Fibroblast of lung (primary cell): Measurements from ENCODE around the gene MYPOP. TPM values are rescaled to one million over a fixed set of nuclear protein-coding genes. Genes with fewer than 3 reads are reported as not detected.
A peak's percentile ranks its signal among the peaks of the same experiment; 100 is the strongest.

Experiments used
- DNase-seq, 2 donors: peaks; one replicate each; pipeline versions ENCODE4 v3.0.0 to v3.0.0-alpha.2; 2010; ENCODE audit warnings: low read depth in 2 of 2
- H2AFZ ChIP-seq: 2 replicates; pipeline ENCODE4 v1.5.1; 2012; ENCODE audit warnings: low read length, control low read depth, inconsistent platforms
- H3K27ac ChIP-seq: 2 replicates; pipeline ENCODE4 v1.5.1; 2011; ENCODE audit warnings: low read length, control low read depth; ENCODE audit not compliant: insufficient read depth
- H3K27me3 ChIP-seq: 2 replicates; pipeline ENCODE4 v1.5.1; 2011; ENCODE audit warnings: mild to moderate bottlenecking, low read length; ENCODE audit not compliant: control insufficient read depth, insufficient read depth
- H3K36me3 ChIP-seq: 2 replicates; pipeline ENCODE4 v1.5.1; 2011; ENCODE audit warnings: low read length; ENCODE audit not compliant: control insufficient read depth, insufficient read depth
- H3K4me1 ChIP-seq: 2 replicates; pipeline ENCODE4 v1.5.1; 2011; ENCODE audit warnings: low read length; ENCODE audit not compliant: control insufficient read depth, insufficient read depth; ENCODE audit errors: extremely low read depth
- H3K4me2 ChIP-seq: 2 replicates; pipeline ENCODE4 v1.5.1; 2011; ENCODE audit warnings: low read length, control low read depth; ENCODE audit not compliant: insufficient read depth; ENCODE audit errors: extremely low read depth
- H3K4me3 ChIP-seq, 4 experiments: fragments of 200-600 bp in 1 of 4; sonication (generic) in 1 of 4; replicated peaks in 1 of 4; 2 replicates each; pipeline ENCODE4 v1.5.1; 2011 to 2016; ENCODE audit warnings: low read length in 4 of 4, low read depth in 3 of 4, mild to moderate bottlenecking in 3 of 4, control low read depth in 2 of 4, inconsistent platforms in 1 of 4, mixed read lengths in 1 of 4; ENCODE audit not compliant: insufficient read depth in 1 of 4; ENCODE audit errors: control extremely low read depth in 1 of 4
- H3K79me2 ChIP-seq: 2 replicates; pipeline ENCODE4 v1.5.1; 2012; ENCODE audit warnings: mild to moderate bottlenecking, low read length, inconsistent platforms; ENCODE audit not compliant: control insufficient read depth, insufficient read depth
- H3K9ac ChIP-seq: 2 replicates; pipeline ENCODE4 v1.5.1; 2011; ENCODE audit warnings: mild to moderate bottlenecking, low read length, control low read depth; ENCODE audit not compliant: insufficient read depth
- H3K9me3 ChIP-seq: 2 replicates; pipeline ENCODE4 v1.5.1; 2012; ENCODE audit warnings: low read depth, low read length; ENCODE audit not compliant: control insufficient read depth, insufficient read depth
- H4K20me1 ChIP-seq: 2 replicates; pipeline ENCODE4 v1.5.1; 2011; ENCODE audit warnings: low read length; ENCODE audit not compliant: control insufficient read depth, insufficient read depth; ENCODE audit errors: extremely low read depth
- CTCF ChIP-seq, 2 donors: IDR thresholded peaks in 1 of 2; conservative IDR thresholded peaks in 1 of 2; 1 replicate in 1 of 2; 2 replicates in 1 of 2; pipeline ENCODE4 v1.5.1; 2011 to 2012; ENCODE audit warnings: low read length in 2 of 2, control low read depth in 1 of 2, inconsistent platforms in 1 of 2, low read depth in 1 of 2, mild to moderate bottlenecking in 1 of 2
- EZH2 ChIP-seq: IDR thresholded peaks from 2 replicates; pipeline ENCODE4 v1.5.1; 2012; ENCODE audit warnings: low read length, control low read depth, mild to moderate bottlenecking; ENCODE audit errors: missing control alignments
- polyA plus RNA-seq, 2 donors: library from polyadenylated mRNA; depleted of rRNA in 1 of 2; stranded (reverse) in 1 of 2; unstranded in 1 of 2; fragments of >200 nt; gene quantifications; 2 replicates each; pipeline ENCODE4 v1.2.1, GENCODE V29; 2011 to 2012; ENCODE audit warnings: missing spikeins in 1 of 2
- total RNA-seq: library from RNA; depleted of rRNA; stranded (reverse); fragments of >200 nt; gene quantifications from 2 replicates; pipeline ENCODE4 v1.2.1, GENCODE V29; 2014

The MYPOP gene
- total and polyA plus RNA-seq, 2 donors (not counting 1 experiment from before 2014, with no cell fraction given): 0.81 to 1.3 TPM

GRCh38 chr19:45882652-45883585, 19.5 kb downstream of the MYPOP start:
- Histone ChIP-seq H2AFZ (no peak overlapping the region), H3K36me3 (peaks cover 8% of the 10 kb centered on the region), H3K27me3 (no peaks in the 10 kb centered on the region), H3K4me1 (peaks cover 5% of the 10 kb centered on the region), H3K4me3 (peak overlapping the region in 1 of 4 experiments; percentile 35), H3K27ac (no peak overlapping the region), H3K9me3 (no peaks in the 10 kb centered on the region), H4K20me1 (no peaks in the 10 kb centered on the region), H3K9ac (no peak overlapping the region), H3K4me2 (peak overlapping the region; percentile 20), H3K79me2 (peaks cover 10% of the 10 kb centered on the region)
- TF ChIP-seq CTCF (conservative IDR thresholded peaks at IDR 0.05 in 1 of 2, IDR thresholded peaks at IDR 0.05 in 1 of 2; ENCODE audit: low read depth in 1 of 2, low read length in 2 of 2) (peak; percentile 97 to 98), EZH2 (no peak)
- DNase-seq: peak; percentile 77 to 87

GRCh38 chr19:45881909-45882528, 20.4 kb downstream of the MYPOP start:
- Histone ChIP-seq H3K9ac (no peak overlapping the region), H3K4me3 (no peak overlapping the region), H3K9me3 (no peaks in the 10 kb centered on the region), H3K79me2 (peaks cover 10% of the 10 kb centered on the region), H4K20me1 (no peaks in the 10 kb centered on the region), H3K4me2 (no peak overlapping the region), H3K27ac (no peak overlapping the region), H3K36me3 (peaks cover 8% of the 10 kb centered on the region), H2AFZ (no peak overlapping the region), H3K27me3 (peaks cover 2% of the 10 kb centered on the region), H3K4me1 (peaks cover 4% of the 10 kb centered on the region)
- no peak for DNase-seq
- no peak for TF ChIP-seq EZH2
- no peak for TF ChIP-seq CTCF (conservative IDR thresholded peaks at IDR 0.05 in 1 of 2, IDR thresholded peaks at IDR 0.05 in 1 of 2; ENCODE audit: low read depth in 1 of 2, low read length in 2 of 2)
